GM19468 (cell line): ENCODE data around the gene RALB.
A peak's percentile ranks its signal among the peaks of the same experiment; 100 is the strongest.
"Not testable (repeated sequence)": the region's sequence is repeated elsewhere in the genome, so short reads cannot be mapped to it uniquely, and the experiment has no call there.

Experiments
- ATAC-seq: cut with Tn5 transposase; IDR thresholded peaks from one replicate; pipeline ENCODE4 v1.9.1; 2021; ENCODE audit warnings: mild to moderate bottlenecking, moderate library complexity, moderate number of reproducible peaks; ENCODE audit not compliant: unreplicated experiment; ENCODE audit errors: extremely low read depth

RALB gene

DNA sequence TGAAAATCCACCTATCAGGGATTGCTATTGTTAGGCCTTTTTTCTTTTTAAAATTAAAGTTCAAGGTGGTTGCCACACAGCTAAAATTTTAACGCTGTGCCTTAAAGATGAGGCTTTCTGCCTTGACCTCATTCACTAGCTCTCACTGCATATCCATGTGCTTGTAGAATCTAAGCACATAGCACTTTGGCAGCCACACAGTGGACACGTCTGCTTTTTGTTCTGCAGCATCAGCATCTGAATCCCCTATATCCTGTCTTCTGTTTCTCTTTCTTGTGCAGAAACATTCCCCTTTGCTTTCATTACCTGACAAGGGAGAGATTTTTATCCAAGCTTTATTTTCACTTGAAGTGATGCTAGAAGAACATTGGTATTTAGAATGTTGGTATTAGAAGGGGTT lies 38.1 kb downstream of the RALB start:
- no peak for ATAC-seq

DNA sequence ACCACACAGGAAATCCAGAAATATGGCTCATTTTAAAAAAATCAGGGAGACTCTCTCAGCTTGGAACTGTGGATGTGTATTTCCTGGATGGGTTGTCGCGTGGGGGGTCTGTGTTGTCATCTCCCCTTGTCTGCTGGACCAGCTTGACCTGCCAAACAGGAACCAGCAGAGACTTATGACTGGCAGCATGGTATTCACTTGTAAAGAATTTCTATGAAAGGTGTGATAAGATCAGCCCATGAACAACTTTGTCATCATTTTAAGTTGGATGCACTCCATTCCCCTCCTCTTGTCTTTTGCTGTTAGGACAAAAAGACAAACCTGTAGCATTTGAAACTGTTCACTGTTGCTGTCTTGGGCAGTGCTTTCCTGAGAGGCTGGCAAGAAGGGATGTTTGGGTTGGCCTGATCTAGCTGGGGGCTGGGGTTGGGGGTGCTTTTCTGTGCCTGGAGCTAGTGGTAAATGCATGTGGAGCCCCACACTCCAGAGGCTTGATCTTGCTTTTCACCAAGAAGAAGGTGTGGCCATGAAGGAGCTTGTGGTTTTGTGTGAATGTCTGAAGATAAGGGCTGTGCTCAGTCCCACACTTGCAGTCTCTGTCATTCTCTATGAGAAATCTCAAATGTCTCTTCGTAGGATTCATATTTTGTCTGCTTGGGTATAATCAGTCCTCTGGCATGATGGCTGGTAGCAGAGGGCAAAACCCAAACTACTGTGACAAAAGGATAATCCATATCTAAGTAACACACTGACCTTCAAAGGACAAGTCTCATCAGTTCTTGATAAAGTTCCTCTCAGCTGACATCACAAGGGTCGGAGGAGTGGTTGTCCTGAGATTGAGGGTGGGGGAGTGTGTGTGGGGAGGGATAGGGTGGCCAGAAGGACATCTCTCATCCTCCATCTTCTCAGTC lies 39.0 kb downstream of the RALB start:
- ATAC-seq, result no peak

- ATAC-seq, result no peak
Observed at GRCh38 chr2:120293096-120294007, 40.7 kb downstream of the RALB start.

DNA sequence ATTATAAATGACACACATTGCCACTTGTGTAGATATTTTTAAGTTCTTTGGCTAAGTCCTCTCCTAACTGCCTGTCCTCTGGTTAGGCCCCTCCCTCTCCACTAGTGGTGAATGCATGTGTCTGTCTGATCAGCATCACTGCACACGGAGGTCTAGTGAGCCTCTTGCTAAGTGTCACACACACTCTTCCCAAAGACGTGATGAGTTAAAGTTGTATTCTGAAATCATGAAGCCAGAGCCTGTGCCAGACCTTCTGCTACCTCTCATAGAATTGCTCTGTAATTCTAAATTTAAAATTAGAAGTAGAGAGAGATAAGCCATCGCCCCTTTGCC lies 41.3 kb downstream of the RALB start:
- peak; percentile 86 for ATAC-seq

DNA sequence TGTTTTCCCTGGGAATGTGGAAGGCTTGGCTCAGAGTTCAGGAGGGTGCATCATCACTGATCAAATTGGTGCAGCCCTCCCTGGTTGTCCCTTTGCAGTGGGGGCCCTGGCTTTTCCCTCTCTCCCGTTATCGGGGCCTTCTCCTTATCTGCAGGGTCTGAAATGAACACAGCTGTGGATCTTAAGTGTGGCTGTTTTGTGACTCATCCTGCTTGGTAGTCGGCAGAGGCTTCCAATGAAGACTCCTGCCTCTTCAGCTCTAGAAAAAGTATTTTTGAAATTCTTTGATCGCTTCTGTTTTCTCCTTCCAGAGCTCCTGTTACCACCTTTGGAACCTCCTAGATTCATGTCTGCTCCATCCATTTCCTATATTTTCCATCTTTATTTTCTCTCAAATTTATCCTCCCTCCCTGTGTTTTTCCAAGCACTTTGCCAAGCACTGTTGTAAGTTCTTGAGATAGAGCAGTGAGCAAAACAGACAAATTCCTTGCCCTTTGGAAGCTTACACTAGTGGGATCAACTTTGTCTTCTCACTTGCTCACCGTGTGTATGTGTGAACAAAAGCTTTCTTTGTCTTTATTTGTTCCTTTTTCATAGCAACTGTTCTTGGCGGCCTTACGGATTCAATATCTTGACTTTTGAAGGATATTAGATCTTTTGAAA lies 45.7 kb downstream of the RALB start:
- ATAC-seq, result no peak

DNA sequence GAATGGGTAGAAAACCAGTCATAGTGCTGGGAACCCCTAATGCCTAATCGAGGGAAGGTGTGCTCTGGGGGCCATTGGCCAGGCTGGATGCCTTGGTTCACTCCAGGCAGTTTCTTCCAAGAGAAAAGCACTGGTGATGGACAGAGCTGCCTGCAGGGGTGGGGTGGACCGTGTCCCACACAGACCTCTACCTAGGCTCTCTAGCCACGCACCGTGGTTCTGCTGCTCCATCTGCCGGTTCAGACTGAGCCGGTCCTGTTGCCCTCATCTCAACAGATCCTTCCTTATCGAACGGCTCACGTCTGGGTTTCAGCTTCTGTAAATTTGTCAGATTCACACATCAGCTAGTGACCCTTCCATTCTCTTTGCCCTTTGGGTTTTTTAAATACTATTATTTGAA lies 46.4 kb downstream of the RALB start:
- ATAC-seq, result no peak

DNA sequence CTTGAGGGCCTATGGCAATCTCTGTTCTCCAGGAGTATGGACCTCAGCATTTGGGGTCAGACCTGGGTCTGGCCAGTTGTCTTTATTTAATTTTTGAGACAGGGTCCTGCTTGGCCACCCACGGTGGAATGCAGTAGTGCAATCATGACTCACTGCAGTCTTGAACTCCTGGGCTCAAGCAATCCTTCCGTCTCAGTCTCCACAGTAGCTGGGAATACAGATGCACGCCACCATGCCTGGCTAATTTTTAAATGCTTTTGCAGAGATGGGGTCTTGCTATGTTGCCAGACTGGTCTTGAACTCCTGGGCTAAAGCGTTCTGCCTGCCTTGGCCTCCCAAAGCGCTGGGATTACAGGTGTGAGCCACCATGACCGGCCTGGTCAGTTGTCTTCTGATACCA lies 46.9 kb downstream of the RALB start:
- no peak for ATAC-seq

DNA sequence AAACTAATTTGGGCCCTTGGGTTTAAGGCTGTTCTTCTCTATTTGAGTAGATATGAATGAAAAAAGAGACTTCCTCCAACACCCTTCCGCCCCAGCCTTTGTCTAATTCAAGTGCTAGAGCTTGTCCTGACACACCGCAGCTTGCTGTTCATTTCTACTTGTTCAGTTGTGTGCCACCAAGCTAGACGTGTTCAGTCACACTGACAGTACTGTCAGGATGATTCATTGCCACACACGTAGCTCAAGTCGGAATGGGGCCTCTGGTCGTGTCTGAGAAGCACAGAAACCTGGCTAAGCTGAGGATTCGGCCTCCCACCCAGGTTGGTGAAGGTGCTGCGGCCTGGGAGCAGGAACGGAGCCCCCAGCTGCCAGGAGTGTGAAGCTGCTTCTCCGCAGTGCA lies 47.7 kb downstream of the RALB start:
- no peak for ATAC-seq

DNA sequence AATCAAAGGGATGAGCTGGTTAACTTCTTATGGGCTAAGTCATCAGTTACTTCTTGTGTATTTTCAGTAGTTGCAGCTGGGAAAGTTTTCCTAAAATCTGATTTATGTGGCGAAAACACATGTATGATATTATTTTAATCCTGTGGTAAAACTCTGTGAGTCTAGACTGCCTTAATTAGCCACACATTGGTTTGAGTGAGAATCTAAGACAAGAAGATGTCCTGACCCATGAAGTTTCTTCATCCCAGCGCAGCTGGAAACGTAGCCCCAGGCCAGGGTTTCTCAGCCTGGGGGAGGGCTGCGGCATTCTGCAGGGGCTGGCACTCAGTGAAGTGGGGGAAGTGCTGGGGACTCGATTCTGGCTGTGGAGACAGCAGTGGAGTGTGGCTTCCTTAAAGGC lies 48.6 kb downstream of the RALB start:
- ATAC-seq, result no peak

- no peak for ATAC-seq
Observed at GRCh38 chr2:120302301-120302700, 49.6 kb downstream of the RALB start.

DNA sequence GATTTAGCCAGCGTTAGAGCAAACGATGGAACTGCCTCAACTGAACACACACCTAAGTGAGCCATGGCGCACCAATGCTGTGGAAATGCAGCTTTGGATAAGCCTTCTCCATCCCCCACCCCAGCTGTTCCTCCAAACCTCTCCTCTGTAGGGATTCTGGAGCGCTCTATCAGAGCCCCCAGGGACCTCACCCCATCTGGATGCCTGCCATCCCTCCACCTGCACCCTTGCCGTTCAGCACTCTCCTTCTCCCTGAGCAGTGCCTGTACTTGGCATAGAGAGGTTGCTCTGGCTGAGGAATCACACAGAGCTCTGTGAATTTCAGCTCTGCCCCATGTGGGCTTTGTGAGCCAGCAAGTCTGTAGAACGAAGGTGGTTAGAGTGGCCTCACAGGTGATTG lies 50.5 kb downstream of the RALB start:
- no peak for ATAC-seq

GRCh38 chr2:120305296-120305695 lies 52.6 kb downstream of the RALB start:
- no peak for ATAC-seq

- no peak for ATAC-seq
Observed at GRCh38 chr2:120305937-120306490, 53.4 kb downstream of the RALB start.

- no peak for ATAC-seq
Observed at GRCh38 chr2:120307482-120307881, 54.8 kb downstream of the RALB start.

GRCh38 chr2:120308038-120308910 lies 55.6 kb downstream of the RALB start:
- ATAC-seq, result no peak

- ATAC-seq, result no peak
Observed at GRCh38 chr2:120310136-120310535, 57.5 kb downstream of the RALB start.

GRCh38 chr2:120310841-120311240 lies 58.2 kb downstream of the RALB start:
- not testable (repeated sequence) for ATAC-seq

DNA sequence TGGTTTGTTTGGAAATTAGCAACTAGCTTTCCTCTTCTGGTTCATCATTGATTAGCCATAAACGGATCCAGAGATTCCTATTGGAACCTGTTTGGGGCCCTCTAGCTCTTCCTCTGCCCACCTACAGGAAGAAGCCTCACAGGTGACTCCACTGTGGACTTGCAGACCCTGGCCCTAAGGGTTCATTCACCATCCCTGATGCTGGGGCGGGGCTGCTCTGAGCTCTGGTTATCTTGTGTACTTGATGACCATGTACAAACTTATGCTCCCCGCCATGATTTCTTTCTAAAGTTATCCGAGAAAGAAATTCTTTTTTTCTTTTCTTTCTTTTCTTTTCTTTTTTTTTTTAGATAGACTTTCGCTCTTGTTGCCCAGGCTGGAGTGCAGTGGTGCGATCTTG lies 59.4 kb downstream of the RALB start:
- no peak for ATAC-seq

- ATAC-seq, result no peak
Observed at GRCh38 chr2:120312860-120313694, 60.4 kb downstream of the RALB start.
